BJ (cell line): ENCODE results near the gene ACTN3. TPM values are rescaled to one million over a fixed set of nuclear protein-coding genes. Genes with fewer than 3 reads are reported as not detected.

ENCODE experiments used
- CTCF ChIA-PET: fragments of 350-600 bp; formaldehyde crosslinking; extraction: SDS; loops from one replicate; lab custom pipeline; 2021; ENCODE audit warnings: antibody characterized with exemption, inconsistent platforms; lab: Yijun Ruan, JAX
- POLR2A ChIA-PET: fragments of 300-600 bp; sonication (Branson Sonifier 250); formaldehyde crosslinking; extraction: SDS; loops from one replicate; lab custom pipeline; 2021; ENCODE audit warnings: antibody characterized with exemption; lab: Charles Lee
- DNase-seq: peaks from one replicate; pipeline ENCODE4 v3.0.0-alpha.2; 2011; ENCODE audit warnings: low read depth
- H3K27me3 ChIP-seq: 2 replicates; pipeline ENCODE4 v1.6.0; 2011; ENCODE audit warnings: low read length; ENCODE audit not compliant: control insufficient read depth, insufficient read depth
- H3K36me3 ChIP-seq: 2 replicates; pipeline ENCODE4 v1.5.1; 2011; ENCODE audit warnings: low read length; ENCODE audit not compliant: control insufficient read depth, insufficient read depth
- H3K4me3 ChIP-seq: 2 replicates; pipeline ENCODE4 v1.5.1; 2011; ENCODE audit warnings: low read depth, mild to moderate bottlenecking, control low read depth, low read length
- polyA plus RNA-seq: library from polyadenylated mRNA; depleted of rRNA; stranded (reverse); fragments of >200 nt; gene quantifications from 2 replicates; pipeline ENCODE4 v1.2.3, GENCODE V29; 2011
- TF ChIP-seq, protein P1 (sequence below): IDR thresholded peaks from 2 replicates; pipeline ENCODE4 v1.5.1; 2011; ENCODE audit warnings: low read depth, mild to moderate bottlenecking, control low read depth, inconsistent platforms, low read length, moderate library complexity; ENCODE audit not compliant: insufficient read depth

Gene ACTN3
- polyA plus RNA-seq, 1 experiment = not detected

- POLR2A ChIA-PET = no interaction called here
Observed at GRCh38 chr11:66569076-66569475, 22.4 kb downstream of the ACTN3 start.

DNA sequence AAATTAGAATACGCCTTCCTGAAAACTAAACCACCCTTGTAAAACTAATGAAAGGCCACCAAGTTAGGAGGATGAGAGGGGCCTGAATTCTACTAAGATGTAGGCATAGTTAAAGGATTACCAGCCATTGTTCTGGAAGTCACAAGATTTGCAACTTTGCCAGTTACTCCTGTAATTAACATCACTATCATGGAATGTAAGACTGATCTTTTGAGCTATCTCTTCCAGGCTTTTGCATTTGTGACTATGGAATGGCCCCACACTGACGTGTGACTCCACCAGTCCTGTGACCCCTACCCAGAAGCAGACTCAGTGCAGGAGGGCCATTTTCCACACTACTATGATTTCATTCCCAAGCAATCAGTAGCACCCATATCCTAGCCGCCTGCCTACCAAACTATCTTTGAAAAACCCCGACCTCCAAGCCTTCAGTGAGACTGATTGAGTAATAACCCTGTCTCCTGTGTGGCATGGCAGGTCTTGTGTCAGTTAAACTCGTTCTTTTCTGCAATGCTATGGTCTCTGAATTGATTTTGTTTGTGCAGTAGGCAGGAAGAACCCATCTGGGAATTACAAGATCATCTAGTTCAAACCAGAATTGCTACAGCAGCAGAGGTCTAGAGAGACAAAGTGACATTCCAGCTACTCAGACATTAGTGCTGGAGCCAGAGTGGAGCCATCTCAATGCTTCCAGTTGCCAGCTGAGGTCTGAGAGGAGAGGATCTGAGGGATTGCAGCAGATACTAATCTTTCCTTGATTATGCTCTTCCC is 23.6 kb downstream of the ACTN3 start:
- H3K4me3 ChIP-seq = no peak overlapping the region
- CTCF ChIA-PET = interaction anchor here (1.7 to 3.3 kb wide), 3 partner anchors 8 to 111 kb away, joined by 5 to 18 read pairs (median 11); partner anchors contain the start of gene RBM4B
- no peaks in the 10 kb centered on the region for H3K27me3 ChIP-seq
- H3K36me3 ChIP-seq = peaks cover 3% of the 10 kb centered on the region
- DNase-seq = no peak
- POLR2A ChIA-PET = no interaction called here
- TF ChIP-seq, protein P1, sequence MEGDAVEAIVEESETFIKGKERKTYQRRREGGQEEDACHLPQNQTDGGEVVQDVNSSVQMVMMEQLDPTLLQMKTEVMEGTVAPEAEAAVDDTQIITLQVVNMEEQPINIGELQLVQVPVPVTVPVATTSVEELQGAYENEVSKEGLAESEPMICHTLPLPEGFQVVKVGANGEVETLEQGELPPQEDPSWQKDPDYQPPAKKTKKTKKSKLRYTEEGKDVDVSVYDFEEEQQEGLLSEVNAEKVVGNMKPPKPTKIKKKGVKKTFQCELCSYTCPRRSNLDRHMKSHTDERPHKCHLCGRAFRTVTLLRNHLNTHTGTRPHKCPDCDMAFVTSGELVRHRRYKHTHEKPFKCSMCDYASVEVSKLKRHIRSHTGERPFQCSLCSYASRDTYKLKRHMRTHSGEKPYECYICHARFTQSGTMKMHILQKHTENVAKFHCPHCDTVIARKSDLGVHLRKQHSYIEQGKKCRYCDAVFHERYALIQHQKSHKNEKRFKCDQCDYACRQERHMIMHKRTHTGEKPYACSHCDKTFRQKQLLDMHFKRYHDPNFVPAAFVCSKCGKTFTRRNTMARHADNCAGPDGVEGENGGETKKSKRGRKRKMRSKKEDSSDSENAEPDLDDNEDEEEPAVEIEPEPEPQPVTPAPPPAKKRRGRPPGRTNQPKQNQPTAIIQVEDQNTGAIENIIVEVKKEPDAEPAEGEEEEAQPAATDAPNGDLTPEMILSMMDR = no peak

More at GRCh38 chr11:66569076-66569475, 22.4 kb downstream of the ACTN3 start:
- H3K36me3 ChIP-seq = peaks cover 3% of the 10 kb centered on the region
- H3K27me3 ChIP-seq = no peaks in the 10 kb centered on the region
- no peak overlapping the region for H3K4me3 ChIP-seq
- DNase-seq = no peak
- TF ChIP-seq, protein P1 = no peak
- CTCF ChIA-PET = interaction anchor here (1.5 to 3.3 kb wide), 5 partner anchors 9 to 113 kb away, joined by 4 to 18 read pairs (median 7); partner anchors contain the start of genes ACTN3, RBM4B and ZDHHC24

GRCh38 chr11:66570850-66571180 is 24.1 kb downstream of the ACTN3 start:
- POLR2A ChIA-PET = no interaction called here
- no peak overlapping the region for H3K4me3 ChIP-seq
- H3K27me3 ChIP-seq = no peaks in the 10 kb centered on the region
- CTCF ChIA-PET = no interaction called here
- TF ChIP-seq, protein P1 = no peak
- no peak for DNase-seq
- peaks cover 1% of the 10 kb centered on the region; the same call in 1 of the 2 replicates for H3K36me3 ChIP-seq

- POLR2A ChIA-PET = no interaction called here
- TF ChIP-seq, protein P1 = peak; percentile 86
- Histone ChIP-seq H3K4me3 (no peak overlapping the region), H3K36me3 (no peaks in the 10 kb centered on the region), H3K27me3 (peaks cover 2% of the 10 kb centered on the region; the same call in 1 of the 2 replicates)
- CTCF ChIA-PET = interaction anchor here (0.5 to 3.3 kb wide), 13 partner anchors 10 to 218 kb away, joined by 3 to 67 read pairs (median 3); partner anchors contain the start of genes CTSF and RBM4B
- no peak for DNase-seq
Observed at GRCh38 chr11:66579017-66579606, 32.4 kb downstream of the ACTN3 start.

DNA sequence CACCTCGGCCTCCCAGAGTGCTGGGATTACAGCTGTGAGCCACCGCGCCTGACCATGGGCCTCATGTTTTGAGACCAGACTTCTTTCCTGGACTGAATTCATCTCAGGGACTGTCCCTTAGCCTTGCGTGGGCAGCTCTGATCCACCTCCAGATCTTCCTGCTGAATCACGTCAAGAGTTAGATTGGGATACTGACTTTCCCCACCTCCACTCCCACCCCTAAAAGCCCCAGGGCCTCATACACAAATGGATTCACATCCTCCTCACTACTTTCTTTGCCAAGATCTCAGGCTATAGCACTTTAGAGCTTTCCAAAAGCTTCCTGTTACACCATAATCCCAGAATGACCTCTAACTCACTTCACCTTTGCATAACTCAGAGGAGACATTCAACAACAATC is 34.1 kb downstream of the ACTN3 start:
- ChIA-PET CTCF (interaction anchor here (1.1 to 2.9 kb wide), 4 partner anchors 10 to 97 kb away, joined by 3 to 12 read pairs (median 6); partner anchors contain the start of genes CCDC87, CCS and RBM4B), POLR2A (no interaction called here)
- Histone ChIP-seq H3K36me3 (no peaks in the 10 kb centered on the region), H3K27me3 (peaks cover 2% of the 10 kb centered on the region; the same call in 1 of the 2 replicates), H3K4me3 (no peak overlapping the region)
- TF ChIP-seq, protein P1 = no peak
- DNase-seq = no peak
